SU-DHL-6 (cell line): ENCODE measurements around the gene AP1B1.

Experiments
- H2AFZ ChIP-seq: fragments of 200-600 bp; sonication (generic); 2 replicates; pipeline ENCODE4 v1.6.1; 2014; ENCODE audit warnings: low read depth, mild to moderate bottlenecking, moderate library complexity, mixed read lengths, antibody characterized with exemption, low read length; ENCODE audit not compliant: severe bottlenecking
- H3F3A ChIP-seq: fragments of 200-600 bp; shearing (Covaris generic); 2 replicates; pipeline ENCODE4 v1.6.0; 2016; ENCODE audit warnings: antibody characterized with exemption, mild to moderate bottlenecking; ENCODE audit not compliant: insufficient read depth
- H3K27ac ChIP-seq: fragments of 200-600 bp; sonication (generic); 2 replicates; pipeline ENCODE4 v1.5.1; 2016; ENCODE audit warnings: low read depth, mild to moderate bottlenecking, low read length, moderate library complexity, mixed read lengths
- H3K27me3 ChIP-seq: fragments of 200-600 bp; sonication (generic), shearing (Covaris generic); 2 replicates; pipeline ENCODE4 v1.6.0; 2014; ENCODE audit warnings: mild to moderate bottlenecking, low read length
- H3K36me3 ChIP-seq: fragments of 200-600 bp; sonication (generic); 2 replicates; pipeline ENCODE4 v1.6.1; 2014; ENCODE audit warnings: mild to moderate bottlenecking, low read length, mixed read lengths
- H3K4me2 ChIP-seq: fragments of 300-600, 200-600 bp; shearing (Covaris generic), sonication (generic); 2 replicates; pipeline ENCODE4 v1.6.0; 2014; ENCODE audit warnings: low read length, low read depth, mild to moderate bottlenecking; ENCODE audit not compliant: poor library complexity, severe bottlenecking
- H3K4me3 ChIP-seq: fragments of 200-600 bp; sonication (generic); 2 replicates; pipeline ENCODE4 v1.5.1; 2014; ENCODE audit warnings: antibody characterized with exemption, low read length, mild to moderate bottlenecking, mixed read lengths; ENCODE audit not compliant: insufficient read depth, poor library complexity, severe bottlenecking
- H3K79me2 ChIP-seq: fragments of 200-600 bp; sonication (generic); 2 replicates; pipeline ENCODE4 v1.6.1; 2014; ENCODE audit warnings: mild to moderate bottlenecking, low read length, moderate library complexity; ENCODE audit not compliant: insufficient read depth
- H3K9ac ChIP-seq: fragments of 200-600 bp; sonication (generic); 2 replicates; pipeline ENCODE4 v1.7.0; 2014; ENCODE audit warnings: mild to moderate bottlenecking, low read length
- H3K9me2 ChIP-seq: fragments of 200-600 bp; sonication (generic); replicated peaks from 2 replicates; pipeline ENCODE4 v1.6.1; 2014; ENCODE audit warnings: low read length; ENCODE audit not compliant: insufficient read depth
- H3K9me3 ChIP-seq: fragments of 200-600 bp; sonication (generic); 2 replicates; pipeline ENCODE4 v1.6.1; 2014; ENCODE audit warnings: low read length, mixed read lengths; ENCODE audit not compliant: insufficient read depth
- H4K20me1 ChIP-seq: fragments of 200-600 bp; sonication (generic); 2 replicates; pipeline ENCODE4 v1.6.1; 2014; ENCODE audit warnings: low read depth, mild to moderate bottlenecking, antibody characterized with exemption, low read length, moderate library complexity, mixed read lengths
- CTCF ChIP-seq: fragments of 200-600 bp; sonication (generic); IDR thresholded peaks from one replicate; pipeline ENCODE4 v1.5.1; 2017; ENCODE audit warnings: antibody characterized with exemption, mild to moderate bottlenecking, low read length, moderate library complexity; ENCODE audit not compliant: insufficient read depth, poor library complexity, severe bottlenecking
- EZH2phosphoT487 ChIP-seq: fragments of 200-600 bp; sonication (generic), shearing (Covaris generic); conservative IDR thresholded peaks from 2 replicates; pipeline ENCODE4 v1.6.1; 2018; ENCODE audit warnings: mild to moderate bottlenecking, antibody characterized with exemption, low read length, moderate library complexity, mixed read lengths

Gene AP1B1

GRCh38 chr22:29317827-29318454 is 70.4 kb downstream of the AP1B1 start:
- Histone ChIP-seq H3K27me3 (no peaks in the 10 kb centered on the region), H4K20me1 (no peaks in the 10 kb centered on the region), H3F3A (0 out of 2 replicates have a peak, but pooled peaks cover 3% of the 10 kb centered on the region), H3K9me3 (no peaks in the 10 kb centered on the region), H3K9ac (no peak overlapping the region), H3K4me3 (no peak overlapping the region), H3K4me2 (no peak overlapping the region), H3K27ac (no peak overlapping the region), H3K36me3 (no peaks in the 10 kb centered on the region), H3K79me2 (no peaks in the 10 kb centered on the region), H3K9me2 (no peaks in the 10 kb centered on the region), H2AFZ (no peak overlapping the region)
- TF ChIP-seq CTCF (no peak), EZH2phosphoT487 (no peak)

GRCh38 chr22:29316141-29316828 is 72.1 kb downstream of the AP1B1 start:
- H2AFZ ChIP-seq = no peak overlapping the region
- no peaks in the 10 kb centered on the region for H3K27me3 ChIP-seq
- no peak overlapping the region for H3K4me2 ChIP-seq
- H4K20me1 ChIP-seq = no peaks in the 10 kb centered on the region
- H3K36me3 ChIP-seq = no peaks in the 10 kb centered on the region
- no peak overlapping the region for H3K27ac ChIP-seq
- H3K79me2 ChIP-seq = no peaks in the 10 kb centered on the region
- 0 out of 2 replicates have a peak, but pooled peaks cover 3% of the 10 kb centered on the region for H3F3A ChIP-seq
- TF ChIP-seq CTCF (no peak), EZH2phosphoT487 (no peak)
- no peak overlapping the region for H3K9ac ChIP-seq
- H3K9me3 ChIP-seq = no peaks in the 10 kb centered on the region
- H3K4me3 ChIP-seq = no peak overlapping the region
- no peaks in the 10 kb centered on the region for H3K9me2 ChIP-seq

- H3K79me2 ChIP-seq = no peaks in the 10 kb centered on the region
- H3K27me3 ChIP-seq = no peaks in the 10 kb centered on the region
- H3K36me3 ChIP-seq = no peaks in the 10 kb centered on the region
- H3F3A ChIP-seq = 0 out of 2 replicates have a peak, but pooled peaks cover 3% of the 10 kb centered on the region
- no peak within 1 kb of the TSS for H2AFZ ChIP-seq
- no peak within 1 kb of the TSS for H3K4me3 ChIP-seq
- no peaks in the 10 kb centered on the region for H4K20me1 ChIP-seq
- no peaks in the 10 kb centered on the region for H3K9me3 ChIP-seq
- H3K27ac ChIP-seq = no peak within 1 kb of the TSS
- no peak within 1 kb of the TSS for H3K9ac ChIP-seq
- no peaks in the 10 kb centered on the region for H3K9me2 ChIP-seq
- no peak within 1 kb of the TSS for H3K4me2 ChIP-seq
- no peak for TF ChIP-seq CTCF
- TF ChIP-seq EZH2phosphoT487 = no peak
Measured at GRCh38 chr22:29315286-29316140, 72.9 kb downstream of the AP1B1 start, which contains the start of gene RASL10A. TSS of gene RASL10A (minus strand) at chr22:29315697. CDS start at chr22:29315246, 451 bp downstream.
